ENCODE results near the gene HNRNPUL1. TPM values are rescaled to one million over a fixed set of nuclear protein-coding genes. Genes with fewer than 3 reads are reported as not detected.

HNRNPUL1 gene
- total and polyA plus RNA-seq, 12 donors: 55.5 to 151 (median 106) TPM

GRCh38 chr19:41264581-41265394 is 616 bp downstream of the HNRNPUL1 start:
- no peaks in the 10 kb centered on the region for H3K27me3 ChIP-seq
- DNase-seq (peak; percentile 53 to 61), ATAC-seq (peak in 2 of 8 donors; percentile 2 to 18)
- peaks cover 15 to 38% (median 25%) of the 10 kb centered on the region in 9 donors for H3K4me1 ChIP-seq
- peak in 1 of 9 donors; percentile 6 for TF ChIP-seq CTCF (IDR thresholded peaks at IDR 0.05)
- peaks cover 4 to 29% (median 21%) of the 10 kb centered on the region in 9 donors for H3K36me3 ChIP-seq
- H3K27ac ChIP-seq: peak overlapping the region; percentile 90 to 100 (median 99)
- H3K4me3 ChIP-seq: peak overlapping the region; percentile 45 to 99 (median 91)
- intact Hi-C loops (cut with DNase I): loop anchor here in 7 of 10 donors (1.0 to 10.0 kb wide), 10 partner anchors 33 to 600 kb away; partner anchors contain the start of genes B9D2 (in 1 of the 7) and TGFB1 (in 1 of the 7)
- H3K9me3 ChIP-seq: no peaks in the 10 kb centered on the region
- WGBS, 2 donors: 1% methylated on average over 75 of the region's 75 CpGs

DNA sequence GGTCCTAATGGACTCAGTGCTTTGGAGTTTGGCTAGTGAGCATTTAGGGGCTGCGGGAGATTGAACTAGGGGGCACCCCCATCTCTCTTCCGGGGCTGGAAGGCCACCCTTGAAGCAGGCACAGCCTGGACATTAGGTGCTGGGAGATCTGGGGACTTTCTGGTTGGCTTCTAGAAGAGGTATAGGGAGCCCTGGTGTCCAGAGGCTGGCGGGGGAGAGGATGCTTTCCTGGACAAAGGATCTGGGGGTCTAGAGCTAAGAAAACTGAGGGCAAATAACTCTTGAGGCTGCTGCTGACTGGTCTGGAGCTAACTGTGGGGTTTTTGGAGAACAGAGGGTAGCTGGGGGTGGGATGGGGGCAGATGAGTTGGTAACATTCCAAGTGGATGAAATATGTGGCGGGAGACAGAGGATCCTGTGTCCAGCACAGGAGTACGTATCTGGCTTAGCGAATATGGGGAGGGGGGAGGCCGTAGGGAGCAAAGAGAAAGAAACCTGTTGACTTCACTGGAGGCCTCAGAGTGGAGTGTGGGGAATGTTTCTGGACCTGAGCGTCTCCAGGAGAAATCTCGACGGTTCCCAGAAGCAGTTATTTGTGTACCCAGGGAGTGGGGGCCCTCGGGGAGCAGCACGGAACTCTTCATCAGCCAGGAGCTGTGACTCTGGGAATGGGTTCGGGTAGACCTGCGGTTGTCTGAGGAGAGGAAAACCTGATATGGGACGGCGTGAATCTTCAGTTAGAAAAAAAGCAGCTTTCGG is 1.4 kb downstream of the HNRNPUL1 start:
- no peak for TF ChIP-seq CTCF (IDR thresholded peaks at IDR 0.05)
- 5 to 9% methylated on average over 17 of the region's 17 CpGs for WGBS, 2 donors
- H3K9me3 ChIP-seq: no peaks in the 10 kb centered on the region
- intact Hi-C loops (cut with DNase I): loop anchor here in 7 of 10 donors (2.0 to 10.0 kb wide), 6 partner anchors 33 to 601 kb away; no protein-coding TSS in a partner anchor
- peak overlapping the region; percentile 45 to 99 (median 91) for H3K4me3 ChIP-seq
- ATAC-seq (no peak), DNase-seq (peak in 1 of 2 donors; percentile 10)
- no peaks in the 10 kb centered on the region for H3K27me3 ChIP-seq
- peaks cover 15 to 39% (median 25%) of the 10 kb centered on the region in 9 donors for H3K4me1 ChIP-seq
- peak overlapping the region; percentile 14 to 100 (median 99) for H3K27ac ChIP-seq
- H3K36me3 ChIP-seq: peaks cover 4 to 35% (median 29%) of the 10 kb centered on the region in 9 donors

DNA sequence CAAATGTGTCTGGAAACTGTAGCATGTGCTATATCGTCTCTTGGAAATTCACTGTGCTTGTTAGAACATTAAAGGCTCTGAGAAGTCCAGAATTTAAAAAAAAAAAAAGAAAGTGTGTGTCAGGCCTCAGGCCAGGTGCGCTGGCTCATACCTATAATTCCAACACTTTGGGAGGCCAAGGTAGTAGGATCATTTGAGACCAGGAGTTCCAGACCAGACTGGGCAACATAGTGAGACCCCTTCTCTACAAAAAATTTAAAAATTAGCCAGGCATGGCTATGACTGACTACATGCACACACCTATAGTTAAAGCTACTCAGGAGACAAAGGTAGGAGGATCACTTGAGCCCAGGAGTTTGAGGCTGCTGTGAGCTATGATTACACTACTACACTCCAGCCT is 4.9 kb downstream of the HNRNPUL1 start:
- no peak for TF ChIP-seq CTCF (IDR thresholded peaks at IDR 0.05)
- H3K9me3 ChIP-seq: no peaks in the 10 kb centered on the region
- no peaks in the 10 kb centered on the region for H3K27me3 ChIP-seq
- no peak overlapping the region for H3K27ac ChIP-seq
- 92 to 98% methylated on average over 2 of the region's 2 CpGs for WGBS, 2 donors
- ATAC-seq (no peak), DNase-seq (no peak)
- H3K36me3 ChIP-seq: peaks cover 13 to 70% (median 64%) of the 10 kb centered on the region in 9 donors
- peaks cover 15 to 30% (median 25%) of the 10 kb centered on the region in 9 donors for H3K4me1 ChIP-seq
- no peak overlapping the region for H3K4me3 ChIP-seq
- intact Hi-C loops (cut with DNase I): loop anchor here in 3 of 10 donors (5.0 to 10.0 kb wide), 4 partner anchors 33 to 604 kb away; no protein-coding TSS in a partner anchor

GRCh38 chr19:41269571-41269970 is 5.4 kb downstream of the HNRNPUL1 start:
- H3K27ac ChIP-seq: no peak overlapping the region
- H3K27me3 ChIP-seq: no peaks in the 10 kb centered on the region
- TF ChIP-seq CTCF (IDR thresholded peaks at IDR 0.05): no peak
- ATAC-seq: no peak
- H3K4me1 ChIP-seq: peaks cover 15 to 30% (median 25%) of the 10 kb centered on the region in 9 donors
- peaks cover 13 to 75% (median 69%) of the 10 kb centered on the region in 9 donors for H3K36me3 ChIP-seq
- DNase-seq: no peak
- 88 to 90% methylated on average over 5 of the region's 5 CpGs for WGBS, 2 donors
- intact Hi-C loops (cut with DNase I): loop anchor here in 3 of 10 donors (5.0 to 10.0 kb wide), 4 partner anchors 33 to 605 kb away; no protein-coding TSS in a partner anchor
- H3K4me3 ChIP-seq: no peak overlapping the region
- no peaks in the 10 kb centered on the region for H3K9me3 ChIP-seq

Data from heart right ventricle (tissue), 16 donors.